NCI-H2227 (cell line): ENCODE data around the gene RDH5.

Experiments
- DNase-seq: peaks from one replicate; lab custom pipeline; 2025; ENCODE audit not compliant: unreplicated experiment; lab: John Stamatoyannopoulos, UW

The RDH5 gene

GRCh38 chr12:55727643-55728185 lies 7.5 kb downstream of the RDH5 start:
- DNase-seq: no peak

- DNase-seq: peak; percentile 60
These were observed 8.2 kb downstream of the RDH5 start for GRCh38 chr12:55728186-55728938.

GRCh38 chr12:55728939-55729818 lies 9.0 kb downstream of the RDH5 start, which contains the start of gene CD63:
CD63 (minus strand) TSS chr12:55729009; CDS start chr12:55728341, 668 bp downstream.
- peak; percentile 89 for DNase-seq

- DNase-seq: peak; percentile 56
These were observed 9.9 kb downstream of the RDH5 start for GRCh38 chr12:55729819-55730818.

- DNase-seq: no peak
These were observed 12.1 kb downstream of the RDH5 start for GRCh38 chr12:55732288-55732687.

- no peak for DNase-seq
These were observed 12.9 kb downstream of the RDH5 start for GRCh38 chr12:55733021-55733555.

GRCh38 chr12:55733858-55734257 lies 13.7 kb downstream of the RDH5 start:
- DNase-seq: no peak

- no peak for DNase-seq
These were observed 14.4 kb downstream of the RDH5 start for GRCh38 chr12:55734595-55734994.

GRCh38 chr12:55736076-55736475 lies 15.9 kb downstream of the RDH5 start:
- no peak for DNase-seq

GRCh38 chr12:55736780-55737580 lies 16.8 kb downstream of the RDH5 start:
- peak; percentile 76 for DNase-seq

- peak; percentile 71 for DNase-seq
These were observed 17.5 kb downstream of the RDH5 start for GRCh38 chr12:55737581-55738122.

GRCh38 chr12:55738123-55739024 lies 18.2 kb downstream of the RDH5 start:
- DNase-seq: peak; percentile 86

GRCh38 chr12:55739025-55739378 lies 18.8 kb downstream of the RDH5 start:
- no peak for DNase-seq

GRCh38 chr12:55741931-55742680 lies 21.9 kb downstream of the RDH5 start:
- DNase-seq: no peak

- DNase-seq: peak; percentile 85
These were observed 22.7 kb downstream of the RDH5 start, which contains the start of gene GDF11 for GRCh38 chr12:55742719-55743405. GDF11 (plus strand) TSS chr12:55743122; CDS start chr12:55743317, 195 bp downstream.

GRCh38 chr12:55743406-55744339 lies 23.5 kb downstream of the RDH5 start:
- peak; percentile 76 for DNase-seq
